IPS-11a (cell line): ENCODE data around the gene PPP1R13L.

Source experiments
- H3K4me3 ChIP-seq: one replicate; pipeline ENCODE4 v1.5.1; 2013; ENCODE audit warnings: low read depth, low read length, control low read depth

Gene PPP1R13L

GRCh38 chr19:45368737-45369340 is 36.0 kb downstream of the PPP1R13L start:
- no peak overlapping the region for H3K4me3 ChIP-seq

- H3K4me3 ChIP-seq: no peak overlapping the region
These were observed 36.7 kb downstream of the PPP1R13L start for GRCh38 chr19:45368127-45368526.

- no peak overlapping the region for H3K4me3 ChIP-seq
These were observed 40.2 kb downstream of the PPP1R13L start for GRCh38 chr19:45364696-45365095.

- no peak overlapping the region for H3K4me3 ChIP-seq
These were observed 40.9 kb downstream of the PPP1R13L start for GRCh38 chr19:45363861-45364459.

- H3K4me3 ChIP-seq: no peak overlapping the region
These were observed 42.6 kb downstream of the PPP1R13L start for GRCh38 chr19:45362291-45362690.

- no peak overlapping the region for H3K4me3 ChIP-seq
These were observed 43.3 kb downstream of the PPP1R13L start for GRCh38 chr19:45361608-45362007.

- no peak overlapping the region for H3K4me3 ChIP-seq
These were observed 46.6 kb downstream of the PPP1R13L start for GRCh38 chr19:45358213-45358792.

- H3K4me3 ChIP-seq: no peak overlapping the region
These were observed 47.5 kb downstream of the PPP1R13L start for GRCh38 chr19:45357445-45357783.

GRCh38 chr19:45356760-45357444 is 48.0 kb downstream of the PPP1R13L start:
- H3K4me3 ChIP-seq: no peak overlapping the region

- H3K4me3 ChIP-seq: no peak overlapping the region
These were observed 49.0 kb downstream of the PPP1R13L start for GRCh38 chr19:45355910-45356309.

GRCh38 chr19:45355402-45355801 is 49.5 kb downstream of the PPP1R13L start:
- H3K4me3 ChIP-seq: no peak overlapping the region

GRCh38 chr19:45354241-45354842 is 50.5 kb downstream of the PPP1R13L start:
- H3K4me3 ChIP-seq: no peak overlapping the region

- no peak overlapping the region for H3K4me3 ChIP-seq
These were observed 51.7 kb downstream of the PPP1R13L start for GRCh38 chr19:45352914-45353796.

- H3K4me3 ChIP-seq: no peak overlapping the region
These were observed 52.4 kb downstream of the PPP1R13L start for GRCh38 chr19:45352471-45352870.

- no peak overlapping the region for H3K4me3 ChIP-seq
These were observed 52.8 kb downstream of the PPP1R13L start for GRCh38 chr19:45352062-45352461.

GRCh38 chr19:45351401-45351952 is 53.4 kb downstream of the PPP1R13L start:
- no peak overlapping the region for H3K4me3 ChIP-seq

- H3K4me3 ChIP-seq: no peak overlapping the region
These were observed 54.3 kb downstream of the PPP1R13L start for GRCh38 chr19:45350477-45351058.

GRCh38 chr19:45349430-45349941 is 55.4 kb downstream of the PPP1R13L start:
- no peak overlapping the region for H3K4me3 ChIP-seq

GRCh38 chr19:45349126-45349415 is 55.8 kb downstream of the PPP1R13L start:
- H3K4me3 ChIP-seq: no peak overlapping the region
